Lower leg skin (tissue), 3 donors: ENCODE results near the gene SRSF4.

ENCODE experiments used
- CTCF ChIP-seq, 3 donors: fragments of 450-650 bp; IDR thresholded peaks; one replicate each; pipeline ENCODE4 v1.5.1; 2016; ENCODE audit warnings: antibody characterized with exemption in 3 of 3, mild to moderate bottlenecking in 3 of 3, moderate library complexity in 2 of 3
- POLR2A ChIP-seq, 2 donors: fragments of 450-650 bp; IDR thresholded peaks; one replicate each; pipeline ENCODE4 v1.6.1; 2016 to 2017; ENCODE audit warnings: antibody characterized with exemption in 2 of 2, mild to moderate bottlenecking in 1 of 2, moderate library complexity in 1 of 2

GRCh38 chr1:29208442-29208841, 26.7 kb upstream of the SRSF4 start:
- TF ChIP-seq CTCF (IDR thresholded peaks at IDR 0.05) (no peak), POLR2A (IDR thresholded peaks at IDR 0.05) (no peak)
